ENCODE measurements around the gene BOLL.
A peak's percentile ranks its signal among the peaks of the same experiment; 100 is the strongest.

DNA sequence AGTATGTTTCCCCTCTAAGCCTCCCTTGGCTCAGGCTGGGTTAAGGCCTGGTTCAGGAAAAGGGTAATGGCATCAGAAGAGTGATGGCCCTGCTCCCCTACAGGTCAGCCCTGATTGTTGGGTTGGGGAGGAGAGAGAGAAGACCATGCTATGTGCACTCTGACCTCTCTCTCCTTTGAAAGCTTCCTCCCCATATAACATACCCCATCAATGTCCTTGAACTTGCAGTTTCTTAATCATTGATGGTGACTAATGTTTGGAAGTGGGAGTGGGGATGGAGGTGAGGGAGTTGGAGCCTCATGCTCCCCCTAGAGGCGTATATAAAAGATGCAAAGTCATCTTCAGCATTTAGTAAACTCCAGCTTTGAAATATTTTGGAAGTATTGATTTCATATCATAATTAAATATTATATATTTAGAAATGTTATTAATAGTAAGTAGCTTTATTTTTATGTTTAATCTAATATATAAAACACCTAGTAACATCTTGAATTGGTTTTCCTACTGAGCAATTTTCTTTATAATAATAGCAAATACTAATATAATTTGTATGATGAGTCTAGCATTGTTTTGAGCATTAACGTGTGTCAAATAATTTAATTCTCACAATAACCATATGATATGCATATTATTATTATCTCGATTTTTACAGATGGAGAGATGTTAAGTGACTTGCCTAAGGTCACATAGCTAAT is 28.1 kb upstream of the BOLL start:
- no peak for TF ChIP-seq MAX (IDR thresholded peaks at IDR 0.05; ENCODE audit: low read depth, low read length)
- TF ChIP-seq, protein P1, sequence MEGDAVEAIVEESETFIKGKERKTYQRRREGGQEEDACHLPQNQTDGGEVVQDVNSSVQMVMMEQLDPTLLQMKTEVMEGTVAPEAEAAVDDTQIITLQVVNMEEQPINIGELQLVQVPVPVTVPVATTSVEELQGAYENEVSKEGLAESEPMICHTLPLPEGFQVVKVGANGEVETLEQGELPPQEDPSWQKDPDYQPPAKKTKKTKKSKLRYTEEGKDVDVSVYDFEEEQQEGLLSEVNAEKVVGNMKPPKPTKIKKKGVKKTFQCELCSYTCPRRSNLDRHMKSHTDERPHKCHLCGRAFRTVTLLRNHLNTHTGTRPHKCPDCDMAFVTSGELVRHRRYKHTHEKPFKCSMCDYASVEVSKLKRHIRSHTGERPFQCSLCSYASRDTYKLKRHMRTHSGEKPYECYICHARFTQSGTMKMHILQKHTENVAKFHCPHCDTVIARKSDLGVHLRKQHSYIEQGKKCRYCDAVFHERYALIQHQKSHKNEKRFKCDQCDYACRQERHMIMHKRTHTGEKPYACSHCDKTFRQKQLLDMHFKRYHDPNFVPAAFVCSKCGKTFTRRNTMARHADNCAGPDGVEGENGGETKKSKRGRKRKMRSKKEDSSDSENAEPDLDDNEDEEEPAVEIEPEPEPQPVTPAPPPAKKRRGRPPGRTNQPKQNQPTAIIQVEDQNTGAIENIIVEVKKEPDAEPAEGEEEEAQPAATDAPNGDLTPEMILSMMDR (IDR thresholded peaks at IDR 0.05; ENCODE audit: low read depth, low read length) = peak; percentile 76
- no peak for TF ChIP-seq POLR2A (IDR thresholded peaks at IDR 0.05; ENCODE audit: extremely low read depth, insufficient read length)
- no peak for TF ChIP-seq MYC (IDR thresholded peaks at IDR 0.05; ENCODE audit: low read depth, low read length)
